Naive thymus-derived CD8-positive, alpha-beta T cell (primary cell): ENCODE results near the gene ZNF879. TPM values are rescaled to one million over a fixed set of nuclear protein-coding genes. Genes with fewer than 3 reads are reported as not detected.

Experiments
- ATAC-seq, 2 donors: fragments of 150-1000 bp; cut with Tn5 transposase in 1 of 2; sonication (Bioruptor Pico), chemical (Tn5 transposase) in 1 of 2; 1 replicate in 1 of 2; 2 replicates in 1 of 2; pipeline ENCODE4 v1.10.0; 2021; ENCODE audit warnings: mild to moderate bottlenecking in 2 of 2, moderate library complexity in 2 of 2
- POLR2A ChIA-PET: fragments of 350-600 bp; sonication (Branson Sonifier 250); formaldehyde crosslinking; loops from one replicate; lab custom pipeline; 2021; ENCODE audit warnings: antibody characterized with exemption; lab: Charles Lee
- DNase-seq, 10 donors: peaks; one replicate each; pipeline versions ENCODE4 v3.0.0 to v3.0.0-alpha.2; 2020 to 2022
- H3K27ac Mint-ChIP-seq, 10 donors: one replicate each; pipeline ENCODE4 v1.8.0; 2020 to 2022; ENCODE audit warnings: mild to moderate bottlenecking in 10 of 10, mixed read lengths in 10 of 10, moderate library complexity in 4 of 10, inconsistent platforms in 1 of 10
- H3K27me3 Mint-ChIP-seq, 5 donors: one replicate each; pipeline ENCODE4 v1.8.0; 2021 to 2022; ENCODE audit warnings: mixed read lengths in 5 of 5
- H3K36me3 Mint-ChIP-seq, 3 donors: one replicate each; pipeline ENCODE4 v1.8.0; 2020 to 2022; ENCODE audit warnings: mixed read lengths in 3 of 3, mild to moderate bottlenecking in 2 of 3, inconsistent platforms in 1 of 3
- H3K4me1 Mint-ChIP-seq, 4 donors: one replicate each; pipeline ENCODE4 v1.8.0; 2021 to 2022; ENCODE audit warnings: mixed read lengths in 4 of 4
- H3K4me3 Mint-ChIP-seq, 10 donors: one replicate each; pipeline ENCODE4 v1.8.0; 2020 to 2022; ENCODE audit warnings: mild to moderate bottlenecking in 10 of 10, mixed read lengths in 10 of 10, moderate library complexity in 6 of 10, inconsistent platforms in 1 of 10
- H3K9me3 Mint-ChIP-seq, 9 donors: one replicate each; pipeline ENCODE4 v1.8.0; 2020 to 2022; ENCODE audit warnings: mixed read lengths in 9 of 9, mild to moderate bottlenecking in 3 of 9, inconsistent platforms in 1 of 9, moderate library complexity in 1 of 9
- polyA plus RNA-seq, 3 donors: library from polyadenylated mRNA; unstranded; fragments of 300-500 nt; fragmentation: Illumina TruSeq; gene quantifications; one replicate each; pipeline ENCODE4 v1.2.3, GENCODE V29; 2021
- total RNA-seq, 8 experiments: library from RNA in 2 of 8; stranded (reverse) in 2 of 8; gene quantifications; one replicate each; pipeline ENCODE4 v1.2.3 and lab custom pipeline; 2021 to 2026

Gene ZNF879
- total and polyA plus RNA-seq, 5 experiments from 2014 or later: 2.5 to 23.5 (median 4.1) TPM

DNA sequence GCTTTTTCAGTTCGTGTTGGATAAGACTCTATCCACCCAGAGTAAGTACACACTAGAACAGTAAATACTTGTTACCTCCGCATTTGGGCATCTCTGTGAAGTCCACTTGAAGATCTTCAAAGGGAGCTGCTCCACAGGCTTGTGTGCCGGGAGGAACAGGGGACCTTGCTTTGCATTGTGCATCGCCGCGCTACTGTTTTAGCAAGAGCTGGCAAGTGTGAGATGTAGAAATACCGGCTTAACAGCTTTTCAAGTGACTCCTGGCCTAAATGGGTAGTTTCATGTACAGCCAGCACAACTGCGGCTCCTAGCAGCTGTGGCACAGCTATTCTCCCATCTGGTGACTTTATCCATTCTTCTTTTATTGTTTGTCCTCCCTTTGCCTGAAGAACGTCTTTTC, 28.2 kb downstream of the ZNF879 start:
- ATAC-seq (no peak), DNase-seq (no peak)
- POLR2A ChIA-PET: no interaction called here
- H3K4me1 Mint-ChIP-seq: peaks cover 0 to 2% (median 0%) of the 10 kb centered on the region in 4 donors
- H3K36me3 Mint-ChIP-seq: peaks cover 0 to 30% (median 13%) of the 10 kb centered on the region in 3 donors
- H3K27me3 Mint-ChIP-seq: peaks cover 0 to 29% (median 10%) of the 10 kb centered on the region in 5 donors
- H3K27ac Mint-ChIP-seq: no peak overlapping the region
- no peak overlapping the region for H3K4me3 Mint-ChIP-seq
- H3K9me3 Mint-ChIP-seq: peaks cover 9 to 52% (median 24%) of the 10 kb centered on the region in 9 donors

DNA sequence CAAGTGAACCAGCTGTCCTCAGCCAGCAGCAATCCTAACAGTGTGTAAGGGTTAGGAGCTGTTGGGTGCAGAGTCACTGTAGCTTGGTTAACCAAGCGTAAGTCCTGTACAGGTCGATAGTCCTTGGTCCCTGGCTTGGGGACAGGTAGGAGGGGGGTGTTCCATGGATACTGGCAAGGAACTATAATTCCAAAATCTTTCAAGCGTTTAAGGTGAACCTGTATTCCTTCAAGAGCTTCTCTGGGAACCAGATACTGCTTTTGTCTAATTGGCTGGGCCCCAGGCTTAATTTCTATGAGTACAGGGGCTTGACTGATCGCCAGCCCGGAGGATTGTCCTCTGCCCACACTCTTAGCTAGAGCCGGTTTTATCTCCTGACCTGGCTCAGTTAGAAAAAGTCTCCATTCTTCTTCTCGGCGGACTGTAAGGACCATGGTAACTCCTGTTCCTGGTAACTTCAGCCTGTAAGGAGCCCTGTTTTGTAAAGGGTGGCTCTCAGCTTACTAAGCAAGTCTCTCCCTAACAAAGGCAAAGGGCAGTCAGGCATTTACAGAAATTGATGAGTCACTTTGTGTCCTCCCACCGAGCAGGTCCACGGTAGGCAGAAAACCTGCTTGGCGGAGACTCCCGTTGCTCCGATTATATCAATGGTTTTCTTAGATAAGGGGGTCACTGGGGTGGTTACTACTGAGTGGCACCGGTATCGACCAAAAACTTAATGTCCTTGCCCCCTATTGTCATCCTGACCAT, 30.6 kb downstream of the ZNF879 start:
- peaks cover 1 to 30% (median 10%) of the 10 kb centered on the region in 9 donors for H3K9me3 Mint-ChIP-seq
- no peak for ATAC-seq
- H3K4me3 Mint-ChIP-seq: no peak overlapping the region
- H3K4me1 Mint-ChIP-seq: peaks cover 0 to 2% (median under 1%) of the 10 kb centered on the region in 4 donors
- POLR2A ChIA-PET: interaction anchor here (0.6 kb wide), 1 partner anchor 16 kb away, joined by 6 read pairs; no protein-coding TSS in a partner anchor
- H3K27me3 Mint-ChIP-seq: peaks cover 0 to 20% (median 6%) of the 10 kb centered on the region in 5 donors
- no peak for DNase-seq
- peaks cover 0 to 9% (median 5%) of the 10 kb centered on the region in 3 donors for H3K36me3 Mint-ChIP-seq
- no peak overlapping the region for H3K27ac Mint-ChIP-seq

DNA sequence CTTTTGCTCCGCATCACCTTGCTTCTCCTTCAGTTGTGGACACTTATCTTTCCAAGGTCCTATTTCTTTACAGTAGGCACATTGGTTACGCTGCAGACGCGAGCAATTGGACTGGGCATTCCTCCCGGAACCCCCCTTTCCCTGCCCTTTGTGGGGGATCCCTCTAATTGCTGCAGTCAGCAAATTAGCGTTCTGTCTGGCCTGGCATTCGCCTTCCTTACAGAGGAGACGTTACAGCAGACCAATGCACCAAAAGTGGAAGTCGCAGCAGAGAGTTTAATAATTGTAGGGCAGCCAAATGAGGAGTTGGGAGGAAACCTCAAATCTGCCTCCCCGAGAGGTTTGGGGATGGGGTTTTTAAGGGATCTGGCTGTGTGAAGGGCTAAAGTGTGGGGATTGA, 31.3 kb downstream of the ZNF879 start:
- Mint-ChIP-seq H3K27me3 (peaks cover 0 to 20% (median 6%) of the 10 kb centered on the region in 5 donors), H3K9me3 (peaks cover 0 to 25% (median 11%) of the 10 kb centered on the region in 9 donors), H3K27ac (no peak overlapping the region), H3K36me3 (peaks cover 0 to 11% (median 5%) of the 10 kb centered on the region in 3 donors), H3K4me3 (no peak overlapping the region), H3K4me1 (peaks cover 3 to 9% (median 5%) of the 10 kb centered on the region in 4 donors)
- ATAC-seq (no peak), DNase-seq (no peak)
- POLR2A ChIA-PET: no interaction called here

DNA sequence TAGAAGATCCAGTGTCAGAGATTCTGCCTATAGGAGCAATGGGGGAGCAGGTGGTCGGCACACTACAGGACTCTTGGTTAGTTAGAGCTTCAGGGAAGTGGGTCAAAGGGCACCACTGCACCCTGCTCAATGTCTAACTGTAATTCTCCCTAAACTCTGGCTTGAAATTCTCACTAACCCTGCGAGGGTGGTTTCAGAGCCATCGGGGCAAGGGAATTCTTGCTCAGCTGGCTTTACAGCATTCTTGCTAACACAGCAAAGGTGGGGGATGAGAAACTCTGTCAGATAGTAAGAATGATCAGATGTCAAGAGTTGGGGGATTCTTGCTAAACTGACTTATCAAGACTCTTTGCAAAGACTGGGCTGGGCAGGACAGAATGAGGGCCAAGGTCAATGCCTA, 31.8 kb downstream of the ZNF879 start:
- peaks cover 0 to 23% (median 13%) of the 10 kb centered on the region in 9 donors for H3K9me3 Mint-ChIP-seq
- ATAC-seq (no peak), DNase-seq (no peak)
- H3K4me1 Mint-ChIP-seq: peaks cover 4 to 13% (median 9%) of the 10 kb centered on the region in 4 donors
- H3K27ac Mint-ChIP-seq: peak overlapping the region in 1 of 10 donors; percentile 1
- H3K36me3 Mint-ChIP-seq: peaks cover 0 to 11% (median 5%) of the 10 kb centered on the region in 3 donors
- POLR2A ChIA-PET: no interaction called here
- peaks cover 0 to 20% (median 6%) of the 10 kb centered on the region in 5 donors for H3K27me3 Mint-ChIP-seq
- no peak overlapping the region for H3K4me3 Mint-ChIP-seq

DNA sequence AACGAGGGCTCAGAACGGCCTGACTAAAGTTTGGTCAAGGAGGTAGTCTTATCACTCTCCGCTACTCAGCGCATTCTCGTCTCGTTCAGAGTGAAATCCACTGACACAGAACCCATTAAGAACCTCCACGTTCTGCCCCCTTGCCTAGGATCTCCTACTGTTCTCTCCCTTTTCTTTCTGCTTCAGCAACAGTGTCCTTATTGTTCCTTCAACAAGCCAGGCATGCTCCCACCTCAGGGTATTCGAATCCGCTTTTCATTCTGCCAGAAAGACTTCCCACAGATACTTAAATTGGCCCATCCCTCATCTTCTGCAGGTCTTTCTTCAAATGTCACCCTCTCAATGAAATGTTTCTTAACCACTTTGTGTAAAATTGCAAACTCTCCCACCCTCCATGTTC, 32.2 kb downstream of the ZNF879 start:
- Mint-ChIP-seq H3K9me3 (peaks cover 0 to 23% (median 13%) of the 10 kb centered on the region in 9 donors), H3K4me1 (peaks cover 4 to 16% (median 12%) of the 10 kb centered on the region in 4 donors), H3K27me3 (peaks cover 0 to 20% (median 6%) of the 10 kb centered on the region in 5 donors), H3K27ac (peak overlapping the region in 1 of 10 donors; percentile 1), H3K4me3 (no peak overlapping the region), H3K36me3 (peaks cover 0 to 11% (median 5%) of the 10 kb centered on the region in 3 donors)
- POLR2A ChIA-PET: no interaction called here
- DNase-seq: no peak
- no peak for ATAC-seq

DNA sequence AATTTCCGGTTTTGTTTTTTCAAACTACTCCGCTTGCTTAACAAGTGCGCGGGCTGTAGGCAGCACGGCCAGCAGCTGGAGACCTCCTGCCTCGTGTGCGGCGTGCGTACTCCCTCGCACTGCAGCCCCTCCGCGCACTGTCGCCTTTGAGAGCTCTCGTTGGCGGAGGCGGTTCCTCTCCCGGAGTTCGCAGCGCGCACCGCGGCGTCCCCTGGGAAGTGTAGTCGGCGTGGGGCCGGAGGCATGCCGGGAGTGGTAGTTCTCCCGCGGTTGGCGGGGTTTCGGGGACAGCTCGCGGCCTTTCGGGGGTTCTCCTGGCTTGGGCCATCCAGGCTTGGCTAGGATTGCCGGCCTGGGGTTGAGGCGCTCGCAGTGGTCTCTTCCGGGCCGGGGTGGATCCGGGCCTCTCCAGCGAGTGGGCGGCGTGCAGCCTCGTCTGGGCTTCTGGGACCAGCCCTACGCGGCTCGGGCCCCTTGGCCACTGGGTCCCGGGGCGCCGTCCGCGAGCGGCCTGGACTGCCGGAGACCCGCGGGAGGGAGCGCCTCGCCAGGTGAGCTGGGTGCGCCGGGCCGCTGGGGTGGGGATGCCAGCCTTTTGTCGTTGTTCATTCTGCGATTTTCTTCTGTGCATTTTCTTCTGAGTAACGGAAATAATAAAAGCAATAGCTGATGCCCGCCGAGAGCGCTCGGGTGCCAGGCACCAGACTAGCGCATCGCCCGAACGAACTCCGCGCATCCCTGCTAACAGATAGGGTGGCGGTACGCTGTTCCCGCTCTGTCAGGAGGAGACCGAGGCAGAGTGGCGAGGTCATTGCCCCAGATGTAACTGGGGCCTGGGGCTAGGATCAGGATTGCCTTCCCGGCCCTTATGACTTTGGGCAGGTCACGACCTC, 36.8 kb downstream of the ZNF879 start, which contains the start of gene ZNF354C:
Gene ZNF354C, plus strand, starts transcription at position 258 of the 893 bp plus-strand sequence. CDS start 1,696 bp downstream, outside the sequence.
- Mint-ChIP-seq H3K27ac (peak within 1 kb of the TSS; percentile 79 to 97 (median 94)), H3K27me3 (peaks cover 0 to 9% (median 3%) of the 10 kb centered on the region in 5 donors), H3K36me3 (peaks cover 22 to 40% (median 29%) of the 10 kb centered on the region in 3 donors), H3K9me3 (peaks cover 0 to 34% (median 24%) of the 10 kb centered on the region in 9 donors), H3K4me1 (peaks cover 13 to 39% (median 29%) of the 10 kb centered on the region in 4 donors), H3K4me3 (peak within 1 kb of the TSS; percentile 89 to 97 (median 96))
- ATAC-seq (peak; percentile 98), DNase-seq (peak; percentile 79 to 92 (median 87))
- POLR2A ChIA-PET: interaction anchor here (0.5 to 2.9 kb wide), 13 partner anchors 13 to 563 kb away, joined by 3 to 35 read pairs (median 6); partner anchors contain the start of genes CLK4, HNRNPH1, ZFP2 and ZNF354A

DNA sequence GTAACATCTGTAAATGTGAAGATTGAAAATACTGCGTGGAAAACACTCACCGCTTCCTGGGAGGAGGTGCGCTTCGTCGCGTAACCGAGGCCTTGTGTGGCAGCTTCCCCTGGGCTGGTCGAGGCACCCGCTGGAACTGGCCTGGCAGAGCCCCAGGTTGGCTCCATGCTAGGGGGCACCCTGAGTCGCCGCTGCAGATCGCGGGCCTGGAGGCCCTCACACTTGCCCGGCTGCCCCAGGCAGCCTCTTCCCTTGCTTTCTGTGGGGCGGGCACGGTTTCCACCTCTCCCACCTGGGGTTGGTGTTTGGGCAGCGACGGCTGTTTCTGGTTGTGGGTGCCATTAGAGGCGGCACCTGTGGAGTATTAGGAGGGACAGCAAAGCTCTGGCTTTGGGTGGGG, 37.4 kb downstream of the ZNF879 start:
- POLR2A ChIA-PET: interaction anchor here (0.5 to 2.9 kb wide), 7 partner anchors 12 to 331 kb away, joined by 3 to 35 read pairs (median 11); partner anchors contain the start of genes ZFP2, ZNF354A, ZNF354B and ZNF879
- H3K9me3 Mint-ChIP-seq: peaks cover 5 to 40% (median 27%) of the 10 kb centered on the region in 9 donors
- peaks cover 0 to 4% (median 3%) of the 10 kb centered on the region in 5 donors for H3K27me3 Mint-ChIP-seq
- peak overlapping the region; percentile 89 to 97 (median 96) for H3K4me3 Mint-ChIP-seq
- H3K27ac Mint-ChIP-seq: peak overlapping the region in 8 of 10 donors; percentile 74 to 97 (median 82)
- ATAC-seq (no peak), DNase-seq (peak in 1 of 10 donors; percentile 3)
- peaks cover 13 to 39% (median 29%) of the 10 kb centered on the region in 4 donors for H3K4me1 Mint-ChIP-seq
- peaks cover 23 to 47% (median 36%) of the 10 kb centered on the region in 3 donors for H3K36me3 Mint-ChIP-seq

DNA sequence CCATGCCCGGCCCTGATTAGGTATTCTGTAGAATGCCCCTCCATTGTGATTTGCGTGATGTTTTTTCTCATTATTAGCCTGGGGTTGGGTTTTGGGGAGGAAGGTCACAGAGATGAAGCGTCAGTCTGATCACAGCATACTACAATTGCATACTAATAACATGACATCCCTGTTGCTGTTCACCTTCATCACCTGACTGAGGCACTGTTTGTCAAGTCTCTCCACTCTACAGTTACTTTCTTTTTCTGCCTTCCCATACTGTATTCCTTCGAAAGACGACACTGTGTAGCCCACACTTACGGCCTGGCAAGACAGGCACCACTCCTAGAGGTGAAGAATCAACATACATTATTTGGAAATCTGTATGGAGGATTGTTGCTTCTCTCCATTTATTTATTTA, 42.1 kb downstream of the ZNF879 start:
- ATAC-seq (no peak), DNase-seq (no peak)
- Mint-ChIP-seq H3K4me3 (peak overlapping the region in 1 of 10 donors; percentile 65), H3K4me1 (peaks cover 9 to 25% (median 19%) of the 10 kb centered on the region in 4 donors), H3K36me3 (peaks cover 47 to 88% (median 81%) of the 10 kb centered on the region in 3 donors), H3K27me3 (no peaks in the 10 kb centered on the region), H3K9me3 (peaks cover 10 to 73% (median 44%) of the 10 kb centered on the region in 9 donors), H3K27ac (no peak overlapping the region)
- POLR2A ChIA-PET: no interaction called here

DNA sequence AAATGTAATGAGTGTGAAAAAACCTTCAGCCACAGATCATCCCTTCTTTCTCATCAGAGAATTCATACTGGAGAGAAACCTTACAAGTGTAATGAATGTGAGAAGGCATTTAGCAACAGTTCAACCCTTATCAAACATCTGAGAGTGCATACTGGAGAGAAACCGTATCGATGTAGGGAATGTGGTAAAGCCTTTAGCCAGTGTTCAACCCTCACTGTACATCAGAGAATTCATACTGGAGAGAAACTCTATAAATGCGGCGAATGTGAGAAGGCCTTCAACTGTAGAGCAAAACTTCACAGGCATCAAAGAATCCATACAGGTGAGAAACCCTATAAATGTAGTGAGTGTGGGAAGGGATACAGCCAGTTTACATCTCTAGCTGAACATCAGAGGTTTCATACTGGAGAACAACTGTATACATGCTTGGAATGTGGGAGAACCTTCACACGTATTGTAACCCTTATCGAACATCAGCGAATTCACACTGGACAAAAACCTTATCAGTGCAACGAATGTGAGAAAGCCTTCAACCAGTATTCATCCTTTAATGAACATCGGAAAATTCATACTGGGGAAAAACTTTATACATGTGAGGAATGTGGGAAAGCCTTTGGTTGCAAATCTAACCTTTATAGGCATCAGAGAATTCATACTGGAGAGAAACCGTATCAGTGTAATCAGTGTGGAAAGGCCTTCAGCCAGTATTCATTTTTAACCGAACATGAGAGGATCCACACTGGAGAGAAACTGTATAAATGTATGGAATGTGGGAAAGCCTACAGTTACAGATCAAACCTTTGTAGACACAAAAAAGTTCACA, 55.8 kb downstream of the ZNF879 start:
- no peaks in the 10 kb centered on the region for H3K27me3 Mint-ChIP-seq
- peaks cover 17 to 99% (median 58%) of the 10 kb centered on the region in 9 donors for H3K9me3 Mint-ChIP-seq
- DNase-seq: no peak
- POLR2A ChIA-PET: no interaction called here
- H3K4me1 Mint-ChIP-seq: no peaks in the 10 kb centered on the region
- H3K4me3 Mint-ChIP-seq: peak overlapping the region in 1 of 10 donors; percentile 24
- peaks cover 56 to 87% (median 68%) of the 10 kb centered on the region in 3 donors for H3K36me3 Mint-ChIP-seq
- ATAC-seq: no peak
- H3K27ac Mint-ChIP-seq: no peak overlapping the region

DNA sequence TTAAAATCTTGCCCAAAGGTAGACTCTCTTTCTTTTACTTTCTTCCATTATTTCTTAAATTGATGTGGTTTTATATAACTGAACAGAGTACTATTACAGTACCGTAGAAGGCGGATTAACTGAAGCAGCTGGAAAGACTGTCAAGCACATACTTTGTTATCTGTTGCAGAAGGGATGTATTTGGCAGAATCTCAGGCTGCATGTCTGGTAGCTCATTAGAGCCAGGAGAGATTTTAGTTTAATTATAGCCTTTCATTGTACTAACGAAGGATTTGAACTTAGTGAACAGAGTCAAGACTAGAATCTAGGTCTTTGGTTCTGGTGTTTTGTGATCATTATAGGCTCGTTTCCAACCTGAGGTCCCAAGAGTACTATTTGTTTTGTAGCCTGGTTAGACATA, 57.1 kb downstream of the ZNF879 start:
- DNase-seq (no peak), ATAC-seq (no peak)
- Mint-ChIP-seq H3K36me3 (peaks cover 48 to 76% (median 66%) of the 10 kb centered on the region in 3 donors), H3K4me3 (no peak overlapping the region), H3K4me1 (no peaks in the 10 kb centered on the region), H3K27me3 (no peaks in the 10 kb centered on the region), H3K9me3 (peaks cover 20 to 100% (median 60%) of the 10 kb centered on the region in 9 donors), H3K27ac (no peak overlapping the region)
- POLR2A ChIA-PET: no interaction called here
